K562 (cell line): Measurements from ENCODE around the gene UTP11. TPM values are rescaled to one million over a fixed set of nuclear protein-coding genes. Genes with fewer than 3 reads are reported as not detected.

ENCODE experiments used
- CBX5 ChIP-seq: IDR thresholded peaks from 2 replicates; pipeline ENCODE4 v1.6.1; 2014; ENCODE audit warnings: low read depth, borderline replicate concordance
- CTCFL ChIP-seq: IDR thresholded peaks from 2 replicates; pipeline ENCODE4 v1.6.1; 2011; ENCODE audit warnings: borderline replicate concordance, low read depth, mild to moderate bottlenecking, moderate library complexity, low read length; ENCODE audit not compliant: insufficient read depth, poor library complexity, severe bottlenecking
- GABPB1 ChIP-seq: sonication (generic); formaldehyde crosslinking; IDR thresholded peaks from 2 replicates; pipeline ENCODE4 v1.8.0; 2022; ENCODE audit warnings: mild to moderate bottlenecking, missing genetic modification reagents
- MEF2D ChIP-seq: conservative IDR thresholded peaks from 2 replicates; pipeline ENCODE4 v1.6.1; 2016; ENCODE audit warnings: low read depth, missing genetic modification characterization, missing compliant biosample characterization
- MEIS2 ChIP-seq: fragments of 450-650 bp; IDR thresholded peaks from 2 replicates; pipeline ENCODE4 v1.6.1; 2014; ENCODE audit warnings: mild to moderate bottlenecking; ENCODE audit not compliant: partially characterized antibody
- NFRKB ChIP-seq: fragments of 450-650 bp; IDR thresholded peaks from 2 replicates; pipeline ENCODE4 v1.6.1; 2016; ENCODE audit warnings: low read depth
- NR1H2 ChIP-seq: sonication (generic); formaldehyde crosslinking; IDR thresholded peaks from 2 replicates; pipeline ENCODE4 v1.4.0; 2020; ENCODE audit warnings: mild to moderate bottlenecking, missing genetic modification reagents
- POLR2G ChIP-seq: fragments of 200-400 bp; formaldehyde crosslinking; IDR thresholded peaks from 2 replicates; pipeline ENCODE4 v1.6.1; 2017; ENCODE audit warnings: low read depth, mild to moderate bottlenecking, antibody characterized with exemption, low read length, moderate library complexity
- PPARD ChIP-seq: fragments of 250-450 bp; sonication (Bioruptor Pico); IDR thresholded peaks from 2 replicates; pipeline ENCODE4 v1.8.0; 2022; ENCODE audit warnings: inconsistent platforms, mild to moderate bottlenecking, moderate library complexity
- RFX1 ChIP-seq: fragments of 450-650 bp; IDR thresholded peaks from 2 replicates; pipeline ENCODE4 v1.6.1; 2016; ENCODE audit warnings: mild to moderate bottlenecking, moderate library complexity
- RUNX1 ChIP-seq: sonication (generic); IDR thresholded peaks from 2 replicates; pipeline ENCODE4 v1.6.1; 2016; ENCODE audit warnings: antibody characterized with exemption, low read depth
- SAP30 ChIP-seq: fragments of 200-600 bp; sonication (generic); IDR thresholded peaks from 2 replicates; pipeline ENCODE4 v1.6.1; 2012; ENCODE audit warnings: borderline replicate concordance, low read depth, mild to moderate bottlenecking, moderate library complexity, low read length, control low read depth, inconsistent platforms; ENCODE audit not compliant: insufficient read depth, poor library complexity, severe bottlenecking
- SIN3B ChIP-seq: fragments of 450-650 bp; IDR thresholded peaks from 2 replicates; pipeline ENCODE4 v1.6.1; 2017; ENCODE audit warnings: low read depth, mild to moderate bottlenecking, moderate library complexity
- ZKSCAN8 ChIP-seq: fragments of 200-800 bp; sonication (Bioruptor generic); IDR thresholded peaks from 2 replicates; pipeline ENCODE4 v1.6.1; 2016; ENCODE audit warnings: missing genetic modification characterization, missing compliant biosample characterization
- ZNF511 ChIP-seq: sonication (generic); formaldehyde crosslinking; IDR thresholded peaks from 2 replicates; pipeline ENCODE4 v1.8.0; 2022; ENCODE audit warnings: mild to moderate bottlenecking, missing genetic modification reagents
- ZNF764 ChIP-seq: fragments of 250-450 bp; sonication (Bioruptor Pico); IDR thresholded peaks from 2 replicates; pipeline ENCODE4 v1.4.0; 2020; ENCODE audit warnings: low read depth, mild to moderate bottlenecking, moderate library complexity
- polyA plus RNA-seq, 8 experiments: library from polyadenylated mRNA; depleted of rRNA in 4 of 8; stranded (reverse) in 5 of 8; unstranded in 3 of 8; fragments of >200 nt; fragmentation: Nextera tagmentation in 2 of 8; fragmentation: Illumina TruSeq in 1 of 8; extraction: Ambion mirVana in 2 of 8; extraction: Trizol in 1 of 8; gene quantifications; 2 replicates each; pipeline versions ENCODE4 v1.2.1 to v1.2.3, GENCODE V29; 2011 to 2014; ENCODE audit warnings: inconsistent platforms in 1 of 8, missing spikeins in 1 of 8
- total RNA-seq, 7 experiments: library from RNA; depleted of rRNA in 6 of 7; stranded (reverse); fragments of >200 nt in 6 of 7; fragmentation: Illumina TruSeq in 2 of 7; extraction: Trizol in 2 of 7; gene quantifications; 2 replicates each; pipeline versions ENCODE4 v1.2.1 to v1.2.3, GENCODE V29; 2011 to 2021; ENCODE audit warnings: low replicate concordance in 1 of 7
- TF ChIP-seq, protein P1 (sequence below): fragments of 250-450 bp; sonication (Bioruptor Pico); IDR thresholded peaks from 2 replicates; pipeline ENCODE4 v1.4.0; 2020; ENCODE audit warnings: borderline replicate concordance
- TF ChIP-seq, protein P2 (sequence below): sonication (generic); formaldehyde crosslinking; IDR thresholded peaks from 2 replicates; pipeline ENCODE4 v1.8.0; 2022; ENCODE audit warnings: missing genetic modification reagents, mild to moderate bottlenecking, moderate library complexity, borderline replicate concordance

The UTP11 gene
- total and polyA plus RNA-seq, 9 of the 15 experiments (the other 6 are each of a cell fraction or from before 2014, with no cell fraction given): 91.1 to 378 (median 221) TPM

DNA sequence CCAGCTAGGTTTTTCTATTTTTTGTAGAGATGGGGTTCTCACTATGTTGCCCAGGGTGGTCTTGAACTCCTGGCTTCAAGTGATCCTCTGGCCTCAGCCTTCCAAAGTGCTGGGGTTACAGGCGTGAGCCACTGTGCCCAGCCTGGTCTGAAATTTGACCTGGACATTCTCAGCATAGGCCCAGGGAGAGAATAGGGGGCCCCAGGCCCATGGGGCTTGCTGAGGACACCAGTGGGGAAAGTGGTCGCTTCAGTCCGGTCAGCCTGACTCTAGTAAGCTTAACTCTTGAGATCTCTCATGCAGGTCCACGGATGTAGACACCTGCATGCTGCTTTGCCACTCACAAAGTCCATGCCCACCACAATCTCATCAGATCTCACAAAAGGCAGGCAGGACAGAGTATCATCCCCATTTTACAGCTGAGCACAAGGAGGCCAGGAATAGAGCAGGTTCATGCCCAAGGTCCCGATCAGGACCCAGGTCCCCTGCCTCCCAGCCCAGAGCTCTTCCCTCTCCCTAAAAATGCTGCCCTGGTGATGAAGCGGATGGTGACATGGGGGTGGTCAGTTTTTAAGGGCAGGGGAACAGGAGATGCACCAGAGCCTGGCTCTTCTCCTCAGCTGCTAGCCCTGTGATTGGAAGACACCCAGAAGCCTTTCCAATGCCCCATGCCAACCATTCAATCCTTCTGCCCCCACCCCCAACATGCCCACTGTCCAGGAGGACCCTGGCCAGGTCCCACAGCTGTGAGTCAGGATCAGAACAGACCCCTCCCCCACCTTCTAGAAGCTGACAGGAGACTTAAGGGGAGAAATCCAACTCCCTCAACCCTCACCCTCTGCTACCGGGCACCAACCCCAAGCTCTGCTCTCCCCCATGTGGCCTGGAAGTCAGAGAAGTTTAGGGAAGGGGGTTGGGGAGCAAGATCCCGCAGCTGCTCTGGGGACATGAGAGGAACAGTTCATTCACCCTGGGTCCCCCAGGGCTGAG, 9.0 kb upstream of the UTP11 start (continued):
- TF ChIP-seq CTCFL (no peak), MEIS2 (no peak), POLR2G (0 out of 2 replicates have a peak, but pooled peaks have one; percentile 29), ZNF764 (CRISPR knock-in tag) (no peak), RFX1 (no peak), SAP30 (no peak), NR1H2 (0 out of 2 replicates have a peak, but pooled peaks have one; percentile 79), MEF2D (tag) (no peak), ZKSCAN8 (CRISPR knock-in tag) (no peak), RUNX1 (no peak), PPARD (CRISPR knock-in tag) (no peak), CBX5 (no peak), NFRKB (no peak), SIN3B (no peak), ZNF511 (0 out of 2 replicates have a peak, but pooled peaks have one; percentile 71), GABPB1 (CRISPR knock-in tag) (peak; percentile 51; the same call in 1 of the 2 replicates)
- TF ChIP-seq, protein P1, sequence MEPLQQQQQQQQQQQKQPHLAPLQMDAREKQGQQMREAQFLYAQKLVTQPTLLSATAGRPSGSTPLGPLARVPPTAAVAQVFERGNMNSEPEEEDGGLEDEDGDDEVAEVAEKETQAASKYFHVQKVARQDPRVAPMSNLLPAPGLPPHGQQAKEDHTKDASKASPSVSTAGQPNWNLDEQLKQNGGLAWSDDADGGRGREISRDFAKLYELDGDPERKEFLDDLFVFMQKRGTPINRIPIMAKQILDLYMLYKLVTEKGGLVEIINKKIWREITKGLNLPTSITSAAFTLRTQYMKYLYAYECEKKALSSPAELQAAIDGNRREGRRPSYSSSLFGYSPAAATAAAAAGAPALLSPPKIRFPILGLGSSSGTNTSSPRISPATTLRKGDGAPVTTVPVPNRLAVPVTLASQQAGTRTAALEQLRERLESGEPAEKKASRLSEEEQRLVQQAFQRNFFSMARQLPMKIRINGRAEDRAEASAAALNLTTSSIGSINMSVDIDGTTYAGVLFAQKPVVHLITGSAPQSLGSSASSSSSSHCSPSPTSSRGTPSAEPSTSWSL (CRISPR knock-in tag): no peak
- TF ChIP-seq, protein P2, sequence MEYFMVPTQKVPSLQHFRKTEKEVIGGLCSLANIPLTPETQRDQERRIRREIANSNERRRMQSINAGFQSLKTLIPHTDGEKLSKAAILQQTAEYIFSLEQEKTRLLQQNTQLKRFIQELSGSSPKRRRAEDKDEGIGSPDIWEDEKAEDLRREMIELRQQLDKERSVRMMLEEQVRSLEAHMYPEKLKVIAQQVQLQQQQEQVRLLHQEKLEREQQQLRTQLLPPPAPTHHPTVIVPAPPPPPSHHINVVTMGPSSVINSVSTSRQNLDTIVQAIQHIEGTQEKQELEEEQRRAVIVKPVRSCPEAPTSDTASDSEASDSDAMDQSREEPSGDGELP (CRISPR knock-in tag): peak; percentile 54; the same call in 1 of the 2 replicates
